Subcutaneous adipose tissue (tissue), 4 donors: ENCODE results near the gene MUC5B. TPM values are rescaled to one million over a fixed set of nuclear protein-coding genes. Genes with fewer than 3 reads are reported as not detected.

Experiments
- CTCF ChIP-seq: fragments of 450-650 bp; IDR thresholded peaks from one replicate; pipeline ENCODE4 v1.5.1; 2016; ENCODE audit warnings: low read depth, mild to moderate bottlenecking, control low read depth, antibody characterized with exemption, moderate library complexity
- total RNA-seq, 4 donors: library from RNA; depleted of rRNA; stranded (reverse); fragments of >200 nt; gene quantifications; one replicate each; pipeline ENCODE4 v1.1.0, GENCODE V29; 2016

Gene MUC5B
- total RNA-seq, 4 donors from 2014 or later, result not detected

GRCh38 chr11:1290052-1291040 lies 67.5 kb downstream of the MUC5B start:
- no peak for TF ChIP-seq CTCF

GRCh38 chr11:1291295-1292017 lies 68.6 kb downstream of the MUC5B start:
- no peak for TF ChIP-seq CTCF

- TF ChIP-seq CTCF, result no peak
Observed at GRCh38 chr11:1292018-1292643, 69.3 kb downstream of the MUC5B start.

GRCh38 chr11:1292644-1293618 lies 70.1 kb downstream of the MUC5B start:
- no peak for TF ChIP-seq CTCF

GRCh38 chr11:1293619-1294015 lies 70.8 kb downstream of the MUC5B start:
- no peak for TF ChIP-seq CTCF

- TF ChIP-seq CTCF, result no peak
Observed at GRCh38 chr11:1295086-1295485, 72.2 kb downstream of the MUC5B start.
